Measurements from ENCODE around the gene ZNF774.
"Not testable (repeated sequence)": the region's sequence is repeated elsewhere in the genome, so short reads cannot be mapped to it uniquely, and the experiment has no call there.

The ZNF774 gene

GRCh38 chr15:90352107-90352893, at the start of gene ZNF774:
Gene ZNF774 (plus strand): TSS chr15:90352284. CDS start chr15:90354661, 2,377 bp downstream.
- peak; percentile 89 for DNase-seq

- not testable (repeated sequence) for DNase-seq
Measured at GRCh38 chr15:90305355-90305754, 46.7 kb upstream of the ZNF774 start.

- DNase-seq = no peak
Measured at GRCh38 chr15:90305932-90306331, 46.2 kb upstream of the ZNF774 start.

GRCh38 chr15:90306560-90306959, 45.5 kb upstream of the ZNF774 start:
- DNase-seq = no peak

GRCh38 chr15:90307661-90308060, 44.4 kb upstream of the ZNF774 start:
- DNase-seq = no peak

GRCh38 chr15:90309020-90309419, 43.1 kb upstream of the ZNF774 start:
- no peak for DNase-seq

- no peak for DNase-seq
Measured at GRCh38 chr15:90315278-90315982, 36.7 kb upstream of the ZNF774 start.

GRCh38 chr15:90316139-90316538, 35.9 kb upstream of the ZNF774 start:
- DNase-seq = no peak

GRCh38 chr15:90318591-90318990, 33.5 kb upstream of the ZNF774 start:
- no peak for DNase-seq

- peak; percentile 55 for DNase-seq
Measured at GRCh38 chr15:90320062-90320884, 31.8 kb upstream of the ZNF774 start.

GRCh38 chr15:90320885-90321278, 31.2 kb upstream of the ZNF774 start:
- no peak for DNase-seq

GRCh38 chr15:90322538-90322937, 29.5 kb upstream of the ZNF774 start:
- no peak for DNase-seq

GRCh38 chr15:90325726-90326125, 26.4 kb upstream of the ZNF774 start:
- DNase-seq = no peak

GRCh38 chr15:90326441-90326840, 25.6 kb upstream of the ZNF774 start:
- DNase-seq = no peak

- no peak for DNase-seq
Measured at GRCh38 chr15:90327311-90327710, 24.8 kb upstream of the ZNF774 start.

GRCh38 chr15:90334304-90334731, 17.8 kb upstream of the ZNF774 start:
- no peak for DNase-seq

- DNase-seq = no peak
Measured at GRCh38 chr15:90336705-90337141, 15.4 kb upstream of the ZNF774 start.

GRCh38 chr15:90337256-90337655, 14.8 kb upstream of the ZNF774 start:
- DNase-seq = no peak

GRCh38 chr15:90338532-90338931, 13.6 kb upstream of the ZNF774 start:
- no peak for DNase-seq

- no peak for DNase-seq
Measured at GRCh38 chr15:90340345-90340744, 11.7 kb upstream of the ZNF774 start.

- no peak for DNase-seq
Measured at GRCh38 chr15:90343302-90343790, 8.7 kb upstream of the ZNF774 start.

- no peak for DNase-seq
Measured at GRCh38 chr15:90344662-90345061, 7.4 kb upstream of the ZNF774 start.

- DNase-seq = no peak
Measured at GRCh38 chr15:90345857-90346256, 6.2 kb upstream of the ZNF774 start.
